WTC11 (cell line): ENCODE results near the gene TEKT5.

Experiments used
- ATF2 ChIP-seq: sonication (generic); formaldehyde crosslinking; IDR thresholded peaks from 2 replicates; pipeline ENCODE4 v1.8.1; 2022; ENCODE audit warnings: low read depth, missing genetic modification reagents, borderline replicate concordance
- CTCF ChIP-seq: fragments of 200-600 bp; IDR thresholded peaks from 2 replicates; pipeline ENCODE4 v1.8.0; 2022; ENCODE audit warnings: antibody characterized with exemption

DNA sequence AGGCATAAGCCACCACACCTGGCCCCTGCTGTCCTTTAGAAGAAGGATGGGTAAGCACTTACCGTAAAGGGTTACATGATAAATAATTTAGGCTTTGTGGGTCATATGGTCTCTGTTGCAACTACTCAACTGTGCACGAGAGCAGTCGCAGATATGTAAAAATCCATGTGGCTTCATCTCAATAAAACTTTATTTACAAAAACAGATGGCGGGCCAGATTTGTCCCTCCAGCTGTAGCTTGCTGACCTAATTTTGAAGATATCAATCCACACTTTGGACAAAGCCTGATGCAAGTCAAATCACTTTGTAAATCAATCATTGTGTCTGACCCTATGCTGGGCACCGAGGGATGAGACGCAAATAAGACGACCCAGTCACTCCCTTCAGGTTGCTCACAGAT, 12.1 kb downstream of the TEKT5 start:
- TF ChIP-seq ATF2 (CRISPR knock-in tag): no peak
- TF ChIP-seq CTCF: no peak
